Measurements from ENCODE around the gene HOXA13. TPM values are rescaled to one million over a fixed set of nuclear protein-coding genes. Genes with fewer than 3 reads are reported as not detected.

Gene HOXA13
- total RNA-seq, 1 experiment from 2014 or later: 0.88 TPM

- peak; percentile 86 for DNase-seq (ENCODE audit: low read depth)
These were observed 37.9 kb upstream of the HOXA13 start for GRCh38 chr7:27237735-27238334.

GRCh38 chr7:27235387-27236311 lies 35.8 kb upstream of the HOXA13 start:
- DNase-seq (ENCODE audit: low read depth): peak; percentile 53

- DNase-seq (ENCODE audit: low read depth): no peak
These were observed 29.6 kb upstream of the HOXA13 start for GRCh38 chr7:27229448-27229847.

GRCh38 chr7:27224983-27225934 lies 25.4 kb upstream of the HOXA13 start:
- no peak for DNase-seq (ENCODE audit: low read depth)

GRCh38 chr7:27223941-27224575 lies 24.2 kb upstream of the HOXA13 start:
- no peak for DNase-seq (ENCODE audit: low read depth)

GRCh38 chr7:27221201-27221797 lies 21.4 kb upstream of the HOXA13 start:
- peak; percentile 47 for DNase-seq (ENCODE audit: low read depth)

GRCh38 chr7:27220440-27220955 lies 20.6 kb upstream of the HOXA13 start:
- DNase-seq (ENCODE audit: low read depth): no peak

- DNase-seq (ENCODE audit: low read depth): no peak
These were observed 19.9 kb upstream of the HOXA13 start for GRCh38 chr7:27219821-27220220.

GRCh38 chr7:27217951-27218350 lies 18.1 kb upstream of the HOXA13 start:
- DNase-seq (ENCODE audit: low read depth): no peak

GRCh38 chr7:27215356-27215755 lies 15.5 kb upstream of the HOXA13 start:
- DNase-seq (ENCODE audit: low read depth): no peak

- DNase-seq (ENCODE audit: low read depth): no peak
These were observed 14.5 kb upstream of the HOXA13 start for GRCh38 chr7:27214239-27214950.

- DNase-seq (ENCODE audit: low read depth): no peak
These were observed 13.7 kb upstream of the HOXA13 start for GRCh38 chr7:27213433-27214238.

GRCh38 chr7:27212497-27213432 lies 12.9 kb upstream of the HOXA13 start:
- no peak for DNase-seq (ENCODE audit: low read depth)

- DNase-seq (ENCODE audit: low read depth): no peak
These were observed 11.9 kb upstream of the HOXA13 start for GRCh38 chr7:27211764-27212204.

- no peak for DNase-seq (ENCODE audit: low read depth)
These were observed 11.2 kb upstream of the HOXA13 start for GRCh38 chr7:27211084-27211446.

- peak; percentile 31 for DNase-seq (ENCODE audit: low read depth)
These were observed 10.7 kb upstream of the HOXA13 start for GRCh38 chr7:27210441-27211083.

GRCh38 chr7:27209933-27210440 lies 10.1 kb upstream of the HOXA13 start:
- DNase-seq (ENCODE audit: low read depth): no peak
